ENCODE data around the gene RHOB. TPM values are rescaled to one million over a fixed set of nuclear protein-coding genes. Genes with fewer than 3 reads are reported as not detected.
"Not testable (repeated sequence)": the region's sequence is repeated elsewhere in the genome, so short reads cannot be mapped to it uniquely, and the experiment has no call there.

RHOB gene
- total RNA-seq, 1 experiment from 2014 or later, result 28.1 TPM

- intact Hi-C loops (cut with micrococcal nuclease), result no loop called here
- no peaks in the 10 kb centered on the region for H3K36me3 Mint-ChIP-seq (ENCODE audit: insufficient read depth, unreplicated experiment)
- H3K4me3 Mint-ChIP-seq (ENCODE audit: unreplicated experiment), result no peak overlapping the region
- DNase-seq (ENCODE audit: unreplicated experiment), result no peak
- H3K4me1 Mint-ChIP-seq (ENCODE audit: insufficient read depth, unreplicated experiment), result peaks cover 31% of the 10 kb centered on the region
- TF ChIP-seq CTCF (IDR thresholded peaks at IDR 0.05; ENCODE audit: unreplicated experiment), result no peak
- POLR2A ChIA-PET, result interaction anchor here (1.3 to 1.7 kb wide), 3 partner anchors 10 to 14 kb away, joined by 4 to 5 read pairs (median 4); partner anchors contain the start of gene RHOB
- no TSS peak for BruUV-seq (replicated peaks)
- CTCF ChIA-PET, result interaction anchor here (0.5 to 16.5 kb wide), 8 partner anchors 9 to 628 kb away, joined by 3 to 275 read pairs (median 4); no protein-coding TSS in a partner anchor
- no peaks in the 10 kb centered on the region for H3K9me3 Mint-ChIP-seq (ENCODE audit: unreplicated experiment)
- no peaks in the 10 kb centered on the region for H3K27me3 Mint-ChIP-seq (ENCODE audit: insufficient read depth, unreplicated experiment)
- no peak overlapping the region for H3K27ac Mint-ChIP-seq (ENCODE audit: low read depth, unreplicated experiment)
These were observed 13.6 kb upstream of the RHOB start for GRCh38 chr2:20433249-20433648.

GRCh38 chr2:20433946-20434553 lies 12.8 kb upstream of the RHOB start:
- Mint-ChIP-seq H3K9me3 (ENCODE audit: unreplicated experiment) (no peaks in the 10 kb centered on the region), H3K27me3 (ENCODE audit: insufficient read depth, unreplicated experiment) (no peaks in the 10 kb centered on the region), H3K4me3 (ENCODE audit: unreplicated experiment) (no peak overlapping the region), H3K4me1 (ENCODE audit: insufficient read depth, unreplicated experiment) (peaks cover 36% of the 10 kb centered on the region), H3K27ac (ENCODE audit: low read depth, unreplicated experiment) (no peak overlapping the region), H3K36me3 (ENCODE audit: insufficient read depth, unreplicated experiment) (no peaks in the 10 kb centered on the region)
- ChIA-PET CTCF (interaction anchor here (0.5 to 16.5 kb wide), 5 partner anchors 10 to 627 kb away, joined by 3 to 275 read pairs (median 7); no protein-coding TSS in a partner anchor), POLR2A (interaction anchor here (0.5 kb wide), 1 partner anchor 99 kb away, joined by 3 read pairs; no protein-coding TSS in a partner anchor)
- no peak for TF ChIP-seq CTCF (IDR thresholded peaks at IDR 0.05; ENCODE audit: unreplicated experiment)
- BruUV-seq (replicated peaks), result no TSS peak
- intact Hi-C loops (cut with micrococcal nuclease), result no loop called here
- no peak for DNase-seq (ENCODE audit: unreplicated experiment)

GRCh38 chr2:20434588-20435294 lies 12.1 kb upstream of the RHOB start:
- H3K36me3 Mint-ChIP-seq (ENCODE audit: insufficient read depth, unreplicated experiment), result no peaks in the 10 kb centered on the region
- no peaks in the 10 kb centered on the region for H3K9me3 Mint-ChIP-seq (ENCODE audit: unreplicated experiment)
- ChIA-PET POLR2A (interaction anchor here (0.7 to 1.0 kb wide), 2 partner anchors 9 to 199 kb away, joined by 3 read pairs; no protein-coding TSS in a partner anchor), CTCF (interaction anchor here (7.8 to 8.6 kb wide), 4 partner anchors 22 to 207 kb away, joined by 74 to 125 read pairs (median 110); no protein-coding TSS in a partner anchor)
- H3K4me3 Mint-ChIP-seq (ENCODE audit: unreplicated experiment), result no peak overlapping the region
- intact Hi-C loops (cut with micrococcal nuclease), result no loop called here
- TF ChIP-seq CTCF (IDR thresholded peaks at IDR 0.05; ENCODE audit: unreplicated experiment), result no peak
- BruUV-seq (replicated peaks), result no TSS peak
- H3K27me3 Mint-ChIP-seq (ENCODE audit: insufficient read depth, unreplicated experiment), result no peaks in the 10 kb centered on the region
- no peak for DNase-seq (ENCODE audit: unreplicated experiment)
- H3K4me1 Mint-ChIP-seq (ENCODE audit: insufficient read depth, unreplicated experiment), result peaks cover 36% of the 10 kb centered on the region
- H3K27ac Mint-ChIP-seq (ENCODE audit: low read depth, unreplicated experiment), result no peak overlapping the region

GRCh38 chr2:20435456-20435855 lies 11.4 kb upstream of the RHOB start:
- H3K27ac Mint-ChIP-seq (ENCODE audit: low read depth, unreplicated experiment); H3K4me3 Mint-ChIP-seq (ENCODE audit: unreplicated experiment); DNase-seq (ENCODE audit: unreplicated experiment); H3K9me3 Mint-ChIP-seq (ENCODE audit: unreplicated experiment); BruUV-seq (replicated peaks); intact Hi-C loops (cut with micrococcal nuclease); H3K27me3 Mint-ChIP-seq (ENCODE audit: insufficient read depth, unreplicated experiment); H3K36me3 Mint-ChIP-seq (ENCODE audit: insufficient read depth, unreplicated experiment): not testable (repeated sequence)
- H3K4me1 Mint-ChIP-seq (ENCODE audit: insufficient read depth, unreplicated experiment), result peaks cover 32% of the 10 kb centered on the region
- ChIA-PET POLR2A (interaction anchor here (0.7 to 1.0 kb wide), 2 partner anchors 10 to 199 kb away, joined by 3 read pairs; no protein-coding TSS in a partner anchor), CTCF (interaction anchor here (2.3 to 8.6 kb wide), 5 partner anchors 22 to 215 kb away, joined by 8 to 125 read pairs (median 98); partner anchors contain the start of gene HS1BP3)

Measured in MCF 10A (cell line).